NCI-H1417 (cell line): ENCODE data around the gene ZNF507.

Experiments used
- DNase-seq, 3 experiments: peaks; one replicate each; lab custom pipeline; 2025; lab: John Stamatoyannopoulos, UW

ZNF507 gene

GRCh38 chr19:32339988-32340874 is 5.2 kb upstream of the ZNF507 start:
- DNase-seq: peak in 2 of 3 experiments; percentile 29 to 37

GRCh38 chr19:32342695-32343094 is 2.7 kb upstream of the ZNF507 start:
- DNase-seq: no peak

GRCh38 chr19:32343550-32344262 is 1.7 kb upstream of the ZNF507 start:
- DNase-seq: peak in 1 of 3 experiments; percentile 36

- DNase-seq: no peak
Observed at GRCh38 chr19:32346901-32347300, 1.5 kb downstream of the ZNF507 start.

- no peak for DNase-seq
Observed at GRCh38 chr19:32347573-32347972, 2.2 kb downstream of the ZNF507 start.

- DNase-seq: no peak
Observed at GRCh38 chr19:32349051-32349450, 3.6 kb downstream of the ZNF507 start.

- DNase-seq: no peak
Observed at GRCh38 chr19:32349724-32350470, 4.5 kb downstream of the ZNF507 start.

- DNase-seq: peak in 1 of 3 experiments; percentile 14
Observed at GRCh38 chr19:32350471-32350865, 5.1 kb downstream of the ZNF507 start.

GRCh38 chr19:32350987-32351348 is 5.6 kb downstream of the ZNF507 start:
- DNase-seq: no peak

- DNase-seq: no peak
Observed at GRCh38 chr19:32352241-32352630, 6.8 kb downstream of the ZNF507 start.

GRCh38 chr19:32354345-32354744 is 8.9 kb downstream of the ZNF507 start:
- DNase-seq: no peak

GRCh38 chr19:32355309-32355708 is 9.9 kb downstream of the ZNF507 start:
- DNase-seq: no peak

- peak in 1 of 3 experiments; percentile 2 for DNase-seq
Observed at GRCh38 chr19:32357720-32358119, 12.3 kb downstream of the ZNF507 start.

GRCh38 chr19:32358321-32358720 is 12.9 kb downstream of the ZNF507 start:
- DNase-seq: peak in 1 of 3 experiments; percentile 6

GRCh38 chr19:32359581-32359980 is 14.2 kb downstream of the ZNF507 start:
- no peak for DNase-seq

GRCh38 chr19:32361574-32362317 is 16.3 kb downstream of the ZNF507 start:
- DNase-seq: no peak

- DNase-seq: no peak
Observed at GRCh38 chr19:32362318-32362691, 16.9 kb downstream of the ZNF507 start.

GRCh38 chr19:32363175-32363574 is 17.8 kb downstream of the ZNF507 start:
- no peak for DNase-seq

GRCh38 chr19:32363632-32364031 is 18.2 kb downstream of the ZNF507 start:
- DNase-seq: no peak

GRCh38 chr19:32364040-32364439 is 18.6 kb downstream of the ZNF507 start:
- DNase-seq: no peak

- DNase-seq: no peak
Observed at GRCh38 chr19:32367063-32367462, 21.7 kb downstream of the ZNF507 start.
